DLD1 (cell line): Measurements from ENCODE around the gene SRPK2.

Experiments
- in situ Hi-C: cut with HindIII; loops from 2 replicates; pipeline ENCODE4 v1.10.0; 2017; ENCODE audit warnings: low sequenced_read_pairs

Gene SRPK2

DNA sequence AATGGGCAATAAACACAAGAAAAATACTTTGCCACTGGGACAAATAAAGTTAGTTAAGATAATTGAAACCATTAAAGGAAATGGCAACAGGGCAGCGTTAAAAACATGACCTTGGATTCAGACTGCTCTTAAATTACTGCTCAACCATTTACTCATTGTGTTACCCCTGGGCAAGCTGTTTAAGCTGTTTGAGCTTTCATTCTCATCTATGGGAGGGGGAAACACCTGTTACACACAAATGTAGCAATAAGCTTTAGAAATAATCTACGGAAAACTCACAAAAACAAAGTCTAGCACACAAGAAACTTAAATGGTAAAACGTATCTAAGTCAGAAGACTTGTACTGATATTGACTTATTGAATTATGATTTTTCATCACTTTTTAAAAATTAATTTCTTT is 237.6 kb downstream of the SRPK2 start:
- in situ Hi-C loops = no loop called here

GRCh38 chr7:105149827-105150226 is 238.9 kb downstream of the SRPK2 start:
- in situ Hi-C loops = no loop called here

DNA sequence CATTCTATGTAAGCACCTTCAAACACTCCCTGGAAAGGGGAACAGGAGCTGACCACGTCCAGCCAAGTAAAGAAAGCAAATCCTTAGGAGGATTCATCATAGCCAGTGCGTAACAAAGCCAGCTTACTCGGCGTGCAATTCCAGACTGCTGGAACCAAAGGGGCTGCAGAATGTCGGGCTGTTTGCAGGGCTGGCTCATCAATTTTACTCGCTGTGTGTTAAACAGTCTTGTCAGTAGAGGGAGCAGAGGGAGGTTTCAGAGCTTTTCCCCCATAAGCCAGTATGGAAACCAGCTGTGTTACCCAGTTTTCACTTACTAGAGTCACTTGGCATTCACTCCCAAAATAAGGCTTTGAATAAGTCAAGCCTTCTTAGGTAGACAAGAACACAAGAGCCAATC is 247.7 kb downstream of the SRPK2 start:
- in situ Hi-C loops = no loop called here

- in situ Hi-C loops = no loop called here
Observed at GRCh38 chr7:105139381-105139780, 249.3 kb downstream of the SRPK2 start.

DNA sequence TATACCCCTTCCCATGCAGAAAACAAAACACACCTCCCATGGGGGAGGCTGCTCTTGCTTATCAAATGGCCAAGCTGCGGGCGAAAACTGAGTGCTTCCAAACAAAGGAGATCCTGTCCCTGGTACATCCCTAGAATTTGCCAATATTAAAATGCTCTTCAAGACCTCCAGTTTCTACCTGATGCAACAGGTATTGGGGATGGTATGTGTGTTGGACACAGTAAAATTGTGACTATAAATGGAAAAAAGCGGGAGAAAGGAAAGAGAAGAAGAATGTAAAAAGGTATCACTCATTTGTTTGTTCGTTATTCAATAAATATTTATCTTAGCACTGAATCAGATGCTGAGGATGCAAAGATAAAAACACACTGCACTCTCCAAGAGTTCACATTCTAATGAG is 250.8 kb downstream of the SRPK2 start:
- in situ Hi-C loops = no loop called here

DNA sequence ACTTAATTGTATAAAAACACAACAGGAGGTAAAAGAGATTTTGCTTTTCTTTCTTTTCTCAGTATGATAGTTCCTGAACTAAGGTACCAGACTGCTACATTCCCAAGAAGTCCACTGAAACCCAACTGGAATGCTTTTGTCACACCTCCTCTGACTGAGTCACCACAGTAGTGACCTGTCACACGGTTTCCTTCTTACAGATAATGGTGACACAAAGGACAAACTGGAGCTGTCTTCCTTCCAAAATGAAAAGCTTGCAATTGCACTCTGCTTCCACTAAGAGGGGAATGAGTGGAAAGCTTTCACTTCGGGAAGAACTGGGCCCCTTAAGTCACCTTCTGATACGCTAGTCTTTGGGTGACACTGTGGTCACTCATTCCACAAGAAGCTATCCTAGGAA is 252.5 kb downstream of the SRPK2 start:
- in situ Hi-C loops = no loop called here

- in situ Hi-C loops = no loop called here
Observed at GRCh38 chr7:105133986-105134655, 254.6 kb downstream of the SRPK2 start.

DNA sequence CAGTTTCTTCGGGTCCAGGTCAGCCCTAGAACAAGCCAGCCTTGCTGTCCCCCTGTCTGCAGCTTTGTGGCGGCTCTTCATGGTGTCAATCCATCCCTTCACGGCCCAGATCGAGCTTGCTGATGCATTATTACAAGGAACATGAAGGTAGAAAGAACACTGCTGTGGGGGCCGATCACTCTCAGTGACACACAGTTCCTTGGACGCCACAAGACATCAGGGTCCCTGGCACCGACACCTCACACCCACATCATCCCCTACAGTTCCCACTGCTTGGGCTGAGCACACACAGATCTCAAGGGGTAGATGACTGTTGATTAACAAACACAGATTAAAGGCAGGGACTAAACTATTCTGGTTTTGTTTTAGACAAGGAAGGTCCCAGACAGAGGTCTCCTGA is 255.4 kb downstream of the SRPK2 start:
- in situ Hi-C loops = no loop called here

DNA sequence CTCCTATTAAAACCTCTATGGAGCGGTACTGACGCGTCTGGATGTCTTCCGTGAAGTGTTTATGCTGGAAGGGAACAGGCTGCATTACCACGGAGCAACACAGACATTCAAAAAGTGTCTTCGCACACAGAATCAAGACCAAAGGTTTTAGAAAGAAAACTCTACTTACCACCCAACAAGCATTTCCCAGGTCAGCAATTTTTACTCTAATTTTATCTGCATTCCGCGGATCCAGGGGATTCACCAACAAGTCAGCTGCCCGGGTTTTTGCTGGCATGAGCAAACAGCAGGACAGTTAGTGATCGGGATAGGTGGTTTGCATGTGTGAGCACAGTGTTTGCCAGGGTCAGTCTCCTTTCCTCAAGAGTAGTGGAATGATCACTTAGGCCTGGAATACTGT is 255.9 kb downstream of the SRPK2 start:
- in situ Hi-C loops = no loop called here

GRCh38 chr7:105132335-105132734 is 256.4 kb downstream of the SRPK2 start:
- in situ Hi-C loops = no loop called here

GRCh38 chr7:105131890-105132289 is 256.8 kb downstream of the SRPK2 start:
- in situ Hi-C loops = no loop called here

- in situ Hi-C loops = no loop called here
Observed at GRCh38 chr7:105131033-105131656, 257.6 kb downstream of the SRPK2 start.

DNA sequence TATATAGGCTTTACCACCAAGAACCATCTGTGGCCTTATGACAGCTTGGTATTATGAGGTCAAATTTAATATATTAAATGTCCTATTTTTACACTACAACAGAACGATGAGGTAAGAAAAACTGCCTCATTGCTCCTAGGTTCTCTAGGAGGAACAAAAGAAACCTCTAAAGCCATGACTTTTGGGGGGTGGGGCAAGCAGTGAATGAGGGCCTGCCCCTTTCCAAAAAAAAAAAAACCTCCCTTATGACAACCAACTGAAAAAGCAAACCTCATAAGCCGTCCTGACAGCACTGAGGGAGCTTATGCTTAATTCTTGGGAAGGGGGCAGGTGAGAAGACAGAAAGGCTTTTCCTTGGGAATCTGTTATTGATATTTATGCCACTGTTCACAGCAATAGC is 258.1 kb downstream of the SRPK2 start:
- in situ Hi-C loops = no loop called here

- in situ Hi-C loops = no loop called here
Observed at GRCh38 chr7:105130048-105130447, 258.7 kb downstream of the SRPK2 start.

GRCh38 chr7:105127179-105127578 is 261.5 kb downstream of the SRPK2 start:
- in situ Hi-C loops = no loop called here

- in situ Hi-C loops = no loop called here
Observed at GRCh38 chr7:105126436-105126975, 262.2 kb downstream of the SRPK2 start.

GRCh38 chr7:105125745-105126144 is 263.0 kb downstream of the SRPK2 start:
- in situ Hi-C loops = no loop called here

- in situ Hi-C loops = no loop called here
Observed at GRCh38 chr7:105122619-105123018, 266.1 kb downstream of the SRPK2 start.

GRCh38 chr7:105118612-105119600 is 269.8 kb downstream of the SRPK2 start:
- in situ Hi-C loops = no loop called here

- in situ Hi-C loops = no loop called here
Observed at GRCh38 chr7:105112440-105113418, 276.0 kb downstream of the SRPK2 start.
